ENCODE data around the gene CAMSAP1. TPM values are rescaled to one million over a fixed set of nuclear protein-coding genes. Genes with fewer than 3 reads are reported as not detected.

Gene CAMSAP1
- total and polyA plus RNA-seq, 2 of the 4 experiments (the other 2 are of a cell fraction): 8.2 to 19.5 TPM

GRCh38 chr9:135794057-135794335, 113.3 kb downstream of the CAMSAP1 start:
- no peaks in the 10 kb centered on the region for H3K79me1 ChIP-seq (ENCODE audit: low read depth in 1 of 2, low read length in 2 of 2)
- no peak overlapping the region for H2AK5ac ChIP-seq (ENCODE audit: low read depth, low read length)
- no peak overlapping the region for H3K4me3 ChIP-seq (ENCODE audit: insufficient read depth, low read depth, low read length)
- ChIA-PET CTCF (no interaction called here), POLR2A (ENCODE audit: unreplicated experiment) (no interaction called here)
- H3K4ac ChIP-seq (ENCODE audit: low read depth, low read length): no peak overlapping the region
- no peak overlapping the region for H2BK15ac ChIP-seq (ENCODE audit: low read depth, low read length)
- H4K20me1 ChIP-seq (ENCODE audit: insufficient read depth, low read length): no peaks in the 10 kb centered on the region
- TF ChIP-seq CEBPB (IDR thresholded peaks at IDR 0.05; ENCODE audit: low read depth, low read length): no peak
- no peak for TF ChIP-seq MXI1 (IDR thresholded peaks at IDR 0.05; ENCODE audit: borderline replicate concordance, low read depth, low read length)
- TF ChIP-seq USF2 (IDR thresholded peaks at IDR 0.05; ENCODE audit: low read depth, low read length): no peak
- TF ChIP-seq MAFK (IDR thresholded peaks at IDR 0.05; ENCODE audit: low read depth, low read length): no peak
- TF ChIP-seq NFE2L2 (IDR thresholded peaks at IDR 0.05; ENCODE audit: low read depth, low read length): no peak
- no peak for TF ChIP-seq FOS (IDR thresholded peaks at IDR 0.05; ENCODE audit: low read depth, low read length)
- no peak for TF ChIP-seq CHD1 (IDR thresholded peaks at IDR 0.05; ENCODE audit: low read depth, low read length)
- no peak for TF ChIP-seq RAD21 (IDR thresholded peaks at IDR 0.05; ENCODE audit: low read length)
- TF ChIP-seq POLR2A (IDR thresholded peaks at IDR 0.05; ENCODE audit: low read depth, low read length): no peak
- TF ChIP-seq CTCF (conservative IDR thresholded peaks at IDR 0.05; ENCODE audit: low read depth, low read length): no peak
- TF ChIP-seq RCOR1 (IDR thresholded peaks at IDR 0.05; ENCODE audit: insufficient replicate concordance, low read length): no peak
- TF ChIP-seq SMC3 (IDR thresholded peaks at IDR 0.05; ENCODE audit: low read depth, low read length): no peak
- no peak for TF ChIP-seq RFX5 (IDR thresholded peaks at IDR 0.05; ENCODE audit: low read depth, low read length)
- no peak for TF ChIP-seq BHLHE40 (IDR thresholded peaks at IDR 0.05; ENCODE audit: low read depth, low read length)
- TF ChIP-seq MAZ (IDR thresholded peaks at IDR 0.05; ENCODE audit: borderline replicate concordance, low read depth, low read length): no peak
- no peak for TF ChIP-seq ELK1 (IDR thresholded peaks at IDR 0.05; ENCODE audit: borderline replicate concordance, low read depth, low read length)
- no peak for DNase-seq
- WGBS, 2 experiments (ENCODE audit: extremely low coverage in 2 of 2, insufficient read length in 1 of 2): 17% methylated on average over 1 of the region's 7 CpGs; no CpG with 5 or more reads in 1 of the 2 experiments
- H3K18ac ChIP-seq (ENCODE audit: low read depth, low read length): no peak overlapping the region
- no peak overlapping the region for H2BK120ac ChIP-seq (ENCODE audit: low read depth, low read length)
- no peak overlapping the region for H4K91ac ChIP-seq (ENCODE audit: insufficient read depth, low read depth, low read length)
- intact Hi-C loops (cut with micrococcal nuclease): loop anchor here (10.0 kb wide), 1 partner anchor 189 kb away; no protein-coding TSS in a partner anchor
- H3K9me3 ChIP-seq (ENCODE audit: control insufficient read depth, insufficient read depth, low read length): no peaks in the 10 kb centered on the region
- H2AFZ ChIP-seq (replicated peaks; ENCODE audit: low read length, poor library complexity): no peak overlapping the region
- no peak overlapping the region for H4K5ac ChIP-seq (ENCODE audit: low read depth, low read length)
- no peaks in the 10 kb centered on the region for H3K36me3 ChIP-seq (ENCODE audit: control insufficient read depth, insufficient read depth, low read length)
- in situ Hi-C loops (cut with MboI; ENCODE audit: low sequenced_read_pairs): no loop called here
- no peak overlapping the region for H2AK9ac ChIP-seq (replicated peaks; ENCODE audit: low read depth, low read length, poor library complexity)
- no peak overlapping the region for H2BK20ac ChIP-seq (ENCODE audit: low read depth, low read length)
- no peak overlapping the region for H3K4me2 ChIP-seq (ENCODE audit: low read depth, low read length)
- no peak for ATAC-seq (ENCODE audit: low read depth)
- no peak overlapping the region for H2BK5ac ChIP-seq (ENCODE audit: low read depth, low read length, poor library complexity, severe bottlenecking)
- no peak overlapping the region for H3K14ac ChIP-seq (replicated peaks; ENCODE audit: low read depth, low read length)
- no peak overlapping the region for H3K9ac ChIP-seq (ENCODE audit: low read depth, low read length)
- no TSS peak for BruUV-seq (replicated peaks)
- no peaks in the 10 kb centered on the region for H3K9me1 ChIP-seq (ENCODE audit: insufficient read depth, low read length)
- no peak overlapping the region for H3K23ac ChIP-seq (ENCODE audit: low read depth, low read length)
- dilution Hi-C loops (cut with HindIII; ENCODE audit: low sequenced_read_pairs, unreplicated experiment): no loop called here
- no peaks in the 10 kb centered on the region for H3K4me1 ChIP-seq (ENCODE audit: control insufficient read depth, insufficient read depth, low read length)
- H3K27me3 ChIP-seq (ENCODE audit: control insufficient read depth, insufficient read depth, low read length): peaks cover 18% of the 10 kb centered on the region
- no peak overlapping the region for H3K56ac ChIP-seq (ENCODE audit: extremely low read depth, insufficient read depth, low read length)
- no peak overlapping the region for H3K27ac ChIP-seq (ENCODE audit: insufficient read depth, low read length)
- no peak overlapping the region for H4K8ac ChIP-seq (ENCODE audit: low read depth in 2 of 2, low read length in 2 of 2)

Data from IMR-90 (cell line).